ES-I3 (cell line): ENCODE measurements around the gene RNF180.
"Not testable (repeated sequence)": the region's sequence is repeated elsewhere in the genome, so short reads cannot be mapped to it uniquely, and the experiment has no call there.

Experiments used
- H3K36me3 ChIP-seq: 2 replicates; pipeline ENCODE4 v1.6.1; 2013; ENCODE audit warnings: mild to moderate bottlenecking, low read length, control low read depth, moderate library complexity; ENCODE audit not compliant: insufficient read depth
- H3K4me1 ChIP-seq: 2 replicates; pipeline ENCODE4 v1.6.1; 2013; ENCODE audit warnings: mild to moderate bottlenecking, control low read depth, low read length; ENCODE audit not compliant: insufficient read depth
- H3K9ac ChIP-seq: 2 replicates; pipeline ENCODE4 v1.6.1; 2013; ENCODE audit warnings: low read depth, mild to moderate bottlenecking, low read length, moderate library complexity
- H3K9me3 ChIP-seq: 2 replicates; pipeline ENCODE4 v1.6.1; 2013; ENCODE audit warnings: mild to moderate bottlenecking, low read length, moderate library complexity; ENCODE audit not compliant: control insufficient read depth, insufficient read depth

RNF180 gene

GRCh38 chr5:64331597-64332277 is 166.1 kb downstream of the RNF180 start:
- H3K36me3 ChIP-seq: no peaks in the 10 kb centered on the region
- H3K4me1 ChIP-seq: no peaks in the 10 kb centered on the region
- no peaks in the 10 kb centered on the region for H3K9me3 ChIP-seq
- H3K9ac ChIP-seq: no peak overlapping the region

GRCh38 chr5:64333886-64334285 is 168.2 kb downstream of the RNF180 start:
- no peaks in the 10 kb centered on the region for H3K36me3 ChIP-seq
- H3K4me1 ChIP-seq: no peaks in the 10 kb centered on the region
- H3K9ac ChIP-seq: no peak overlapping the region
- H3K9me3 ChIP-seq: no peaks in the 10 kb centered on the region

- H3K4me1 ChIP-seq: no peaks in the 10 kb centered on the region
- H3K9ac ChIP-seq: no peak overlapping the region
- no peaks in the 10 kb centered on the region for H3K36me3 ChIP-seq
- no peaks in the 10 kb centered on the region for H3K9me3 ChIP-seq
Observed at GRCh38 chr5:64339769-64340168, 174.1 kb downstream of the RNF180 start.

- no peaks in the 10 kb centered on the region for H3K9me3 ChIP-seq
- H3K4me1 ChIP-seq: no peaks in the 10 kb centered on the region
- H3K36me3 ChIP-seq: no peaks in the 10 kb centered on the region
- no peak overlapping the region for H3K9ac ChIP-seq
Observed at GRCh38 chr5:64340293-64340692, 174.7 kb downstream of the RNF180 start.

- no peaks in the 10 kb centered on the region for H3K36me3 ChIP-seq
- no peak overlapping the region for H3K9ac ChIP-seq
- no peaks in the 10 kb centered on the region for H3K4me1 ChIP-seq
- H3K9me3 ChIP-seq: no peaks in the 10 kb centered on the region
Observed at GRCh38 chr5:64341340-64341739, 175.7 kb downstream of the RNF180 start.

GRCh38 chr5:64344501-64344900 is 178.9 kb downstream of the RNF180 start:
- H3K9ac ChIP-seq: no peak overlapping the region
- no peaks in the 10 kb centered on the region for H3K9me3 ChIP-seq
- H3K36me3 ChIP-seq: no peaks in the 10 kb centered on the region
- H3K4me1 ChIP-seq: no peaks in the 10 kb centered on the region

GRCh38 chr5:64347309-64347708 is 181.7 kb downstream of the RNF180 start:
- Histone ChIP-seq H3K9ac (no peak overlapping the region), H3K4me1 (no peaks in the 10 kb centered on the region), H3K36me3 (no peaks in the 10 kb centered on the region), H3K9me3 (no peaks in the 10 kb centered on the region)

GRCh38 chr5:64364426-64364825 is 198.8 kb downstream of the RNF180 start:
- Histone ChIP-seq H3K9ac (no peak overlapping the region), H3K9me3 (no peaks in the 10 kb centered on the region), H3K4me1 (no peaks in the 10 kb centered on the region), H3K36me3 (no peaks in the 10 kb centered on the region)

GRCh38 chr5:64384765-64385164 is 219.1 kb downstream of the RNF180 start:
- Histone ChIP-seq H3K9me3 (no peaks in the 10 kb centered on the region), H3K4me1 (no peaks in the 10 kb centered on the region), H3K36me3 (no peaks in the 10 kb centered on the region), H3K9ac (no peak overlapping the region)

GRCh38 chr5:64397552-64397951 is 231.9 kb downstream of the RNF180 start:
- no peaks in the 10 kb centered on the region for H3K4me1 ChIP-seq
- no peak overlapping the region for H3K9ac ChIP-seq
- H3K9me3 ChIP-seq: no peaks in the 10 kb centered on the region; the same call in 1 of the 2 replicates
- H3K36me3 ChIP-seq: no peaks in the 10 kb centered on the region

- not testable (repeated sequence) for H3K9ac ChIP-seq, H3K4me1 ChIP-seq, H3K9me3 ChIP-seq
Observed at GRCh38 chr5:64398735-64399134, 233.1 kb downstream of the RNF180 start.

GRCh38 chr5:64407103-64407825 is 241.6 kb downstream of the RNF180 start:
- H3K36me3 ChIP-seq, H3K9me3 ChIP-seq, H3K9ac ChIP-seq, H3K4me1 ChIP-seq: not testable (repeated sequence)

More at GRCh38 chr5:64398735-64399134, 233.1 kb downstream of the RNF180 start:
- H3K36me3 ChIP-seq: not testable (repeated sequence)

GRCh38 chr5:64417390-64417789 is 251.7 kb downstream of the RNF180 start:
- no peak overlapping the region for H3K9ac ChIP-seq
- no peaks in the 10 kb centered on the region for H3K4me1 ChIP-seq
- no peaks in the 10 kb centered on the region for H3K9me3 ChIP-seq
- H3K36me3 ChIP-seq: no peaks in the 10 kb centered on the region

GRCh38 chr5:64418013-64418412 is 252.4 kb downstream of the RNF180 start:
- H3K36me3 ChIP-seq: no peaks in the 10 kb centered on the region
- H3K9me3 ChIP-seq: no peaks in the 10 kb centered on the region
- H3K9ac ChIP-seq: no peak overlapping the region
- H3K4me1 ChIP-seq: no peaks in the 10 kb centered on the region
